Activated T-cell treated with anti-CD3 and anti-CD28 coated beads, Interleukin-2, amount 50 U/mL, for 1 hour (primary cell): Measurements from ENCODE around the gene GRAP.

ENCODE experiments used
- DNase-seq: peaks from one replicate; pipeline ENCODE4 v3.0.0-alpha.2; 2020

The GRAP gene

GRCh38 chr17:18981335-18981641 lies 65.5 kb downstream of the GRAP start:
- DNase-seq = no peak

GRCh38 chr17:18980682-18981334 lies 65.9 kb downstream of the GRAP start:
- no peak for DNase-seq

GRCh38 chr17:18978655-18979054 lies 68.1 kb downstream of the GRAP start:
- no peak for DNase-seq

- no peak for DNase-seq
Measured at GRCh38 chr17:18978050-18978449, 68.7 kb downstream of the GRAP start.

- DNase-seq = no peak
Measured at GRCh38 chr17:18977646-18978045, 69.1 kb downstream of the GRAP start.

- no peak for DNase-seq
Measured at GRCh38 chr17:18977021-18977420, 69.7 kb downstream of the GRAP start.

GRCh38 chr17:18976201-18976600 lies 70.6 kb downstream of the GRAP start:
- no peak for DNase-seq

- no peak for DNase-seq
Measured at GRCh38 chr17:18975597-18975996, 71.2 kb downstream of the GRAP start.

- DNase-seq = no peak
Measured at GRCh38 chr17:18974407-18975149, 72.2 kb downstream of the GRAP start.

- no peak for DNase-seq
Measured at GRCh38 chr17:18971801-18972200, 75.0 kb downstream of the GRAP start.
